NCI-H187 treated with DMSO at 0.1 percent for 48 hours (cell line): ENCODE measurements around the gene NELFA.

Experiments used
- DNase-seq: peaks from one replicate; lab custom pipeline; 2025; lab: John Stamatoyannopoulos, UW

NELFA gene

DNA sequence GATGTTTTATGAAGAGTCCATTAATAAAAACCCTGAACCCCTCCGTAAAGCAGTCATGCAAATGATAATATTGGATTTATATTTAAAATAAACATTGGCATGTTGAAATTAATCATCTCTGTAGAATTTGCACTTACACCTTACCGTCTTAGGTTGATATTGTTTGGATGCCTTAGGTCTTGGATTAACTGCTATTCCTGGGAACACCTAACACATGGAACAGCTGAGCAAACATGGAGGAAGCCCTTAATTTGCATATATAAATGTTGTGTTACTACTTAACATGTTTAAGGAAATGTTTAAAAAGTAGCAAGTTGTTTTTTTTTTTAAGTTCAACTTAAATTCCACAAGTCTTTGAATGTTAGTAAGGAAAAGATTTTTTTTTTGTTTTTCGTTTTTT, 75.1 kb downstream of the NELFA start:
- no peak for DNase-seq

DNA sequence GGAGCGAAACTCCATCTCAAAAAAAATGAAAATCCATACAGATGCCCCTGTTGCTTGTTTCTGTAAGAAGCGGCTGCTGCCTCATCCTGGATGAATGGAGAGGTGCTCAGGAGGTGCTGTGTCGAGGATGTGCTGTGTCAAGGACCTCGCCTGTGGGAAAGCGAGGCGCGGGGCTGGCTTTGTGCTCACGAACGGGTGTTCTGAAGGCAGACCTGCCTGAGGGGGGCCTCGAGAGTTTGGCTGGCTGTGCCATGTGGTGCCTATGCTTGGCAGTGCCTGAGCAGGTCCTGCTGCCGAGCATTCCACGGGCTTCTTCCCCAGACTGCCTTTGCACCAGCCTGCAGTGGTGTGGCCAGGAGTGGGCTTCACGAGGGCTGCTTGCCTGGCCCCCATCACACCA, 76.0 kb downstream of the NELFA start:
- no peak for DNase-seq
